SK-N-SH (cell line): ENCODE results near the gene SNF8. TPM values are rescaled to one million over a fixed set of nuclear protein-coding genes. Genes with fewer than 3 reads are reported as not detected.
A peak's percentile ranks its signal among the peaks of the same experiment; 100 is the strongest.

Experiments
- CTCF ChIA-PET: fragments of 300-600, 350-600 bp; formaldehyde crosslinking; extraction: SDS; loops from one replicate; lab custom pipeline; 2021; lab: Yijun Ruan, JAX
- POLR2A ChIA-PET: fragments of 350-600 bp; sonication (Branson Sonifier 250); formaldehyde crosslinking; extraction: SDS; loops from one replicate; lab custom pipeline; 2020; ENCODE audit warnings: antibody characterized with exemption, inconsistent platforms; lab: Yijun Ruan, JAX
- DNase-seq: peaks from one replicate; pipeline ENCODE4 v3.0.0; 2012
- H2AFZ ChIP-seq: fragments of 200-600 bp; sonication (generic); 2 replicates; pipeline ENCODE4 v1.8.1; 2016; ENCODE audit warnings: antibody characterized with exemption, mild to moderate bottlenecking, low read depth
- H3F3A ChIP-seq: fragments of 200-600 bp; sonication (generic); replicated peaks from 2 replicates; pipeline ENCODE3; 2016; ENCODE audit warnings: antibody characterized with exemption, mild to moderate bottlenecking; ENCODE audit not compliant: insufficient read depth
- H3K27ac ChIP-seq, 2 experiments: fragments of 200-500 bp in 1 of 2; fragments of 200-600 bp in 1 of 2; sonication (Bioruptor generic) in 1 of 2; sonication (generic), shearing (Covaris generic) in 1 of 2; 2 replicates each; pipeline versions ENCODE4 v1.5.1 to v1.6.1; 2014 to 2016; ENCODE audit warnings: low read depth in 2 of 2, inconsistent platforms in 1 of 2, low read length in 1 of 2, mild to moderate bottlenecking in 1 of 2, mixed read lengths in 1 of 2
- H3K27me3 ChIP-seq: fragments of 200-600 bp; sonication (generic), shearing (Covaris generic); 2 replicates; pipeline ENCODE4 v1.6.1; 2016; ENCODE audit warnings: mixed run types; ENCODE audit not compliant: insufficient read depth
- H3K36me3 ChIP-seq, 2 experiments: fragments of 200-500 bp in 1 of 2; fragments of 200-600 bp in 1 of 2; sonication (Bioruptor generic) in 1 of 2; sonication (generic) in 1 of 2; replicated peaks in 1 of 2; 2 replicates each; pipeline versions ENCODE3 to v1.5.1; 2014 to 2016; ENCODE audit warnings: low read length in 1 of 2, mild to moderate bottlenecking in 1 of 2; ENCODE audit not compliant: insufficient read depth in 2 of 2, control insufficient read depth in 1 of 2
- H3K4me1 ChIP-seq, 2 experiments: fragments of 200-500 bp in 1 of 2; fragments of 200-600 bp in 1 of 2; sonication (Bioruptor generic) in 1 of 2; sonication (generic), shearing (Covaris generic) in 1 of 2; 2 replicates each; pipeline versions ENCODE4 v1.5.1 to v1.6.1; 2014 to 2016; ENCODE audit warnings: low read depth in 1 of 2, low read length in 1 of 2, mixed run types in 1 of 2; ENCODE audit not compliant: insufficient read depth in 2 of 2, control insufficient read depth in 1 of 2
- H3K4me2 ChIP-seq: fragments of 200-600 bp; sonication (generic), shearing (Covaris generic); 2 replicates; pipeline ENCODE4 v1.6.1; 2017; ENCODE audit warnings: mixed run types
- H3K4me3 ChIP-seq, 2 experiments: fragments of 200-500 bp in 1 of 2; fragments of 200-600 bp in 1 of 2; sonication (Bioruptor generic) in 1 of 2; sonication (generic), shearing (Covaris generic) in 1 of 2; 2 replicates each; pipeline versions ENCODE4 v1.5.1 to v1.8.1; 2014 to 2016; ENCODE audit warnings: low read depth in 2 of 2, inconsistent platforms in 1 of 2, low read length in 1 of 2, mild to moderate bottlenecking in 1 of 2, mixed read lengths in 1 of 2, moderate library complexity in 1 of 2
- H3K79me2 ChIP-seq: fragments of 200-600 bp; sonication (generic); 2 replicates; pipeline ENCODE4 v1.8.1; 2017; ENCODE audit warnings: mild to moderate bottlenecking; ENCODE audit not compliant: insufficient read depth
- H3K9ac ChIP-seq: fragments of 200-600 bp; sonication (generic); 2 replicates; pipeline ENCODE4 v1.6.1; 2017; ENCODE audit warnings: mixed run types
- H3K9me2 ChIP-seq: fragments of 200-600 bp; sonication (generic); 2 replicates; pipeline ENCODE4 v1.6.1; 2017; ENCODE audit warnings: mixed run types
- H3K9me3 ChIP-seq: fragments of 200-600 bp; sonication (generic); 2 replicates; pipeline ENCODE4 v1.6.1; 2017; ENCODE audit warnings: mixed run types, mild to moderate bottlenecking, moderate library complexity
- H4K20me1 ChIP-seq: fragments of 200-600 bp; sonication (generic); 2 replicates; pipeline ENCODE4 v1.6.1; 2017; ENCODE audit warnings: mild to moderate bottlenecking, mixed run types; ENCODE audit not compliant: insufficient read depth
- CHD2 ChIP-seq: fragments of 150-350 bp; IDR thresholded peaks from 2 replicates; pipeline ENCODE4 v1.6.1; 2018; ENCODE audit warnings: low read length; ENCODE audit not compliant: partially characterized antibody
- EZH2phosphoT487 ChIP-seq: fragments of 200-600 bp; sonication (generic); IDR thresholded peaks from 2 replicates; pipeline ENCODE4 v1.6.1; 2017; ENCODE audit warnings: low read depth, mixed run types, mild to moderate bottlenecking, antibody characterized with exemption, moderate library complexity, borderline replicate concordance
- FOSL2 ChIP-seq: IDR thresholded peaks from 2 replicates; pipeline ENCODE4 v1.4.0; 2012; ENCODE audit warnings: low read depth, mild to moderate bottlenecking, moderate library complexity, borderline replicate concordance
- FOXJ3 ChIP-seq: sonication (generic); formaldehyde crosslinking; IDR thresholded peaks from 2 replicates; pipeline ENCODE4 v1.5.1; 2020; ENCODE audit warnings: mild to moderate bottlenecking, missing genetic modification reagents
- GABPA ChIP-seq: IDR thresholded peaks from 2 replicates; pipeline ENCODE4 v1.4.0; 2012; ENCODE audit warnings: low read depth, mild to moderate bottlenecking
- IRF3 ChIP-seq: fragments of 150-350 bp; IDR thresholded peaks from 2 replicates; pipeline ENCODE4 v1.6.1; 2016; ENCODE audit warnings: mild to moderate bottlenecking, low read depth, low read length
- RAD21 ChIP-seq: IDR thresholded peaks from 2 replicates; pipeline ENCODE4 v1.6.1; 2012; ENCODE audit warnings: mild to moderate bottlenecking, low read length
- SMC3 ChIP-seq: IDR thresholded peaks from 2 replicates; pipeline ENCODE4 v1.6.1; 2012; ENCODE audit warnings: low read depth, low read length, improper control_type of control experiment
- TAF1 ChIP-seq: IDR thresholded peaks from 2 replicates; pipeline ENCODE4 v1.6.1; 2012; ENCODE audit warnings: low read depth, mild to moderate bottlenecking, low read length, moderate library complexity, borderline replicate concordance
- TEAD4 ChIP-seq: IDR thresholded peaks from 2 replicates; pipeline ENCODE4 v1.4.0; 2012; ENCODE audit warnings: mild to moderate bottlenecking, borderline replicate concordance; ENCODE audit not compliant: insufficient read depth
- USF1 ChIP-seq: IDR thresholded peaks from 2 replicates; pipeline ENCODE4 v1.4.0; 2012; ENCODE audit warnings: low read depth, borderline replicate concordance
- USF2 ChIP-seq: fragments of 150-350 bp; IDR thresholded peaks from 2 replicates; pipeline ENCODE4 v1.6.1; 2017; ENCODE audit warnings: antibody characterized with exemption, low read length, low read depth, borderline replicate concordance
- YY1 ChIP-seq: IDR thresholded peaks from 2 replicates; pipeline ENCODE4 v1.4.0; 2012; ENCODE audit warnings: low read depth, mild to moderate bottlenecking
- WGBS: methylation state at CpG from one replicate; pipeline ENCODE4 v1.1.6; 2017; ENCODE audit warnings: low lambda C conversion rate; 5-methylcytosine and 5-hydroxymethylcytosine counted together
- polyA plus RNA-seq, 3 experiments: library from polyadenylated mRNA; depleted of rRNA; stranded (reverse); fragments of >200 nt; gene quantifications; 2 replicates each; pipeline ENCODE4 v1.2.3, GENCODE V29; 2012
- TF ChIP-seq, protein P1 (sequence below): IDR thresholded peaks from 2 replicates; pipeline ENCODE4 v1.4.0; 2012; ENCODE audit warnings: low read depth
- TF ChIP-seq, protein P2 (sequence below): fragments of 200-600 bp; sonication (generic); IDR thresholded peaks from 2 replicates; pipeline ENCODE4 v1.6.1; 2017; ENCODE audit warnings: antibody characterized with exemption, mild to moderate bottlenecking, moderate library complexity
- TF ChIP-seq, protein P3 (sequence below): IDR thresholded peaks from 2 replicates; pipeline ENCODE4 v1.4.0; 2012; ENCODE audit warnings: low read depth, borderline replicate concordance

The SNF8 gene
- polyA plus RNA-seq, 1 of the 3 experiments (the other 2 are of a cell fraction) = 358 TPM

GRCh38 chr17:48892940-48893645, 51.5 kb downstream of the SNF8 start:
- Histone ChIP-seq H3K4me2 (peak overlapping the region; percentile 88), H2AFZ (peak overlapping the region; percentile 29; the same call in 1 of the 2 replicates), H3K9me2 (no peaks in the 10 kb centered on the region), H3K36me3 (peaks cover 22 to 24% of the 10 kb centered on the region in 2 experiments), H3F3A (peaks cover 15% of the 10 kb centered on the region), H3K9me3 (no peaks in the 10 kb centered on the region), H3K4me3 (peak overlapping the region; percentile 54 to 77), H3K9ac (peak overlapping the region; percentile 75), H3K4me1 (peaks cover 10 to 11% of the 10 kb centered on the region in 2 experiments; a peak in 3 of 4 replicates), H4K20me1 (no peaks in the 10 kb centered on the region), H3K79me2 (peaks cover 24% of the 10 kb centered on the region), H3K27ac (peak overlapping the region; percentile 0 to 3; a peak in 2 of 4 replicates), H3K27me3 (no peaks in the 10 kb centered on the region)
- CTCF ChIA-PET = interaction anchor here (1.1 to 9.0 kb wide), 10 partner anchors 9 to 222 kb away, joined by 3 to 82 read pairs (median 6); partner anchors contain the start of gene UBE2Z
- no peak for TF ChIP-seq TEAD4
- no peak for TF ChIP-seq USF1
- TF ChIP-seq RAD21 = no peak
- no peak for TF ChIP-seq IRF3
- WGBS = 4% methylated on average over 24 of the region's 24 CpGs
- POLR2A ChIA-PET = interaction anchor here (0.8 to 2.9 kb wide), 6 partner anchors 9 to 61 kb away, joined by 3 to 36 read pairs (median 6); partner anchors contain the start of genes SNF8 and UBE2Z
- no peak for DNase-seq

- WGBS = 100% methylated on average over 2 of the region's 2 CpGs
- Histone ChIP-seq H3K9ac (no peak overlapping the region), H3K9me3 (no peaks in the 10 kb centered on the region), H3K27me3 (no peaks in the 10 kb centered on the region), H3K27ac (no peak overlapping the region), H3K36me3 (peaks cover 5 to 9% of the 10 kb centered on the region in 2 experiments), H3K4me1 (peaks cover 10 to 11% of the 10 kb centered on the region in 2 experiments; a peak in 3 of 4 replicates), H2AFZ (no peak overlapping the region), H3K4me3 (no peak overlapping the region), H3F3A (peaks cover 10% of the 10 kb centered on the region), H3K4me2 (no peak overlapping the region), H3K9me2 (no peaks in the 10 kb centered on the region), H4K20me1 (no peaks in the 10 kb centered on the region), H3K79me2 (peaks cover 24% of the 10 kb centered on the region)
- CTCF ChIA-PET = interaction anchor here (1.2 to 32.7 kb wide), 3 partner anchors 9 to 76 kb away, joined by 3 to 1196 read pairs (median 82); partner anchors contain the start of gene TTLL6
- TF ChIP-seq, protein P1, sequence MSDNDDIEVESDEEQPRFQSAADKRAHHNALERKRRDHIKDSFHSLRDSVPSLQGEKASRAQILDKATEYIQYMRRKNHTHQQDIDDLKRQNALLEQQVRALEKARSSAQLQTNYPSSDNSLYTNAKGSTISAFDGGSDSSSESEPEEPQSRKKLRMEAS = no peak
- TF ChIP-seq FOXJ3 (CRISPR knock-in tag) (no peak), IRF3 (no peak), TAF1 (no peak), YY1 (no peak), USF2 (no peak), SMC3 (no peak), FOSL2 (no peak), EZH2phosphoT487 (no peak), GABPA (no peak), CHD2 (no peak)
- TF ChIP-seq, protein P2, sequence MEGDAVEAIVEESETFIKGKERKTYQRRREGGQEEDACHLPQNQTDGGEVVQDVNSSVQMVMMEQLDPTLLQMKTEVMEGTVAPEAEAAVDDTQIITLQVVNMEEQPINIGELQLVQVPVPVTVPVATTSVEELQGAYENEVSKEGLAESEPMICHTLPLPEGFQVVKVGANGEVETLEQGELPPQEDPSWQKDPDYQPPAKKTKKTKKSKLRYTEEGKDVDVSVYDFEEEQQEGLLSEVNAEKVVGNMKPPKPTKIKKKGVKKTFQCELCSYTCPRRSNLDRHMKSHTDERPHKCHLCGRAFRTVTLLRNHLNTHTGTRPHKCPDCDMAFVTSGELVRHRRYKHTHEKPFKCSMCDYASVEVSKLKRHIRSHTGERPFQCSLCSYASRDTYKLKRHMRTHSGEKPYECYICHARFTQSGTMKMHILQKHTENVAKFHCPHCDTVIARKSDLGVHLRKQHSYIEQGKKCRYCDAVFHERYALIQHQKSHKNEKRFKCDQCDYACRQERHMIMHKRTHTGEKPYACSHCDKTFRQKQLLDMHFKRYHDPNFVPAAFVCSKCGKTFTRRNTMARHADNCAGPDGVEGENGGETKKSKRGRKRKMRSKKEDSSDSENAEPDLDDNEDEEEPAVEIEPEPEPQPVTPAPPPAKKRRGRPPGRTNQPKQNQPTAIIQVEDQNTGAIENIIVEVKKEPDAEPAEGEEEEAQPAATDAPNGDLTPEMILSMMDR = no peak
- TF ChIP-seq, protein P3, sequence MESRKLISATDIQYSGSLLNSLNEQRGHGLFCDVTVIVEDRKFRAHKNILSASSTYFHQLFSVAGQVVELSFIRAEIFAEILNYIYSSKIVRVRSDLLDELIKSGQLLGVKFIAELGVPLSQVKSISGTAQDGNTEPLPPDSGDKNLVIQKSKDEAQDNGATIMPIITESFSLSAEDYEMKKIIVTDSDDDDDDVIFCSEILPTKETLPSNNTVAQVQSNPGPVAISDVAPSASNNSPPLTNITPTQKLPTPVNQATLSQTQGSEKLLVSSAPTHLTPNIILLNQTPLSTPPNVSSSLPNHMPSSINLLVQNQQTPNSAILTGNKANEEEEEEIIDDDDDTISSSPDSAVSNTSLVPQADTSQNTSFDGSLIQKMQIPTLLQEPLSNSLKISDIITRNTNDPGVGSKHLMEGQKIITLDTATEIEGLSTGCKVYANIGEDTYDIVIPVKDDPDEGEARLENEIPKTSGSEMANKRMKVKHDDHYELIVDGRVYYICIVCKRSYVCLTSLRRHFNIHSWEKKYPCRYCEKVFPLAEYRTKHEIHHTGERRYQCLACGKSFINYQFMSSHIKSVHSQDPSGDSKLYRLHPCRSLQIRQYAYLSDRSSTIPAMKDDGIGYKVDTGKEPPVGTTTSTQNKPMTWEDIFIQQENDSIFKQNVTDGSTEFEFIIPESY = no peak
- POLR2A ChIA-PET = no interaction called here
- DNase-seq = no peak
Measured at GRCh38 chr17:48890086-48890485, 54.6 kb downstream of the SNF8 start.
